Daoy (cell line): ENCODE results near the gene RASL10A. TPM values are rescaled to one million over a fixed set of nuclear protein-coding genes. Genes with fewer than 3 reads are reported as not detected.

Experiments used
- DNase-seq: peaks from one replicate; pipeline ENCODE4 v3.0.0-alpha.2; 2015; ENCODE audit warnings: low read depth
- total RNA-seq: library from RNA; depleted of rRNA; stranded (reverse); fragments of >200 nt; shearing (Covaris generic); gene quantifications from 2 replicates; pipeline ENCODE4 v1.2.3, GENCODE V29; 2014

RASL10A gene
- total RNA-seq, 1 experiment from 2014 or later = 0.11 TPM

DNA sequence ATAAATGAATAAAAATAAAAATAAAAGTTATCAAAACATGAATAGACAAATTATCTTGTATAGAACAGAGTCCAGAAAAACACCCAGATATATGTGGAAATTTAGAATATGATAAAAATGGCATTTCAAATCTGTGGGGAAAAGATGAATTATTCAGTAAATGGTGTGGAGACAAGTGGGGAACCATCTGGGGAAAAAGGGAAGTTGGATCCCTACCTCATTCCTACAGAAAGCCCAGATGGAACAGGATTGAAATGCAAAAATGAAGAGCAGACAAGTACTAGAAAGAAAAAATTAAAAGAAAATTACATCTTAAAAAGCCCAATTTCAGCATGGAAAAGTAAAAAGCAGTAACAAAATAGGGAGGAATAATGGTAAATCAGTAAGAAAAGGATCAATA lies 8.1 kb upstream of the RASL10A start:
- no peak for DNase-seq

- no peak for DNase-seq
Observed at GRCh38 chr22:29320546-29320945, 5.0 kb upstream of the RASL10A start.

DNA sequence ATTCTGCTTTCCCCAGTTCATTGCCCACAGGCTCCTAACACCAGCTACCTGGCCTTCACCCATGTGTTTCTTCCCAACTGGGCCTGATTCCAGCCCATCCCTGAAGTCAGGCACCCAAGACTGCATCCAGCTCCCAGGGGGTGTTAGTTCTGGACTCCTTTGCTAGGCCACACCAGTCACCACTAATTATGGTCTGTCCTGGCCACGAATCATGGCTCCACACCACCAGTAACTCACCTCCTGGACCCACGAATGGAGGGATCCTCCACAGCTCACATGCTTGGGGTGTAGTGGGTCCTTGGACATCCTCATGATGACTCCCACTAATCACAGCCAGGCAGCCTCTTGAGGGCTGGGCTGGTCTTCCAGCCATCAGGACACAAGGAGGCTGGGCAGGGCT lies 3.6 kb upstream of the RASL10A start:
- no peak for DNase-seq

DNA sequence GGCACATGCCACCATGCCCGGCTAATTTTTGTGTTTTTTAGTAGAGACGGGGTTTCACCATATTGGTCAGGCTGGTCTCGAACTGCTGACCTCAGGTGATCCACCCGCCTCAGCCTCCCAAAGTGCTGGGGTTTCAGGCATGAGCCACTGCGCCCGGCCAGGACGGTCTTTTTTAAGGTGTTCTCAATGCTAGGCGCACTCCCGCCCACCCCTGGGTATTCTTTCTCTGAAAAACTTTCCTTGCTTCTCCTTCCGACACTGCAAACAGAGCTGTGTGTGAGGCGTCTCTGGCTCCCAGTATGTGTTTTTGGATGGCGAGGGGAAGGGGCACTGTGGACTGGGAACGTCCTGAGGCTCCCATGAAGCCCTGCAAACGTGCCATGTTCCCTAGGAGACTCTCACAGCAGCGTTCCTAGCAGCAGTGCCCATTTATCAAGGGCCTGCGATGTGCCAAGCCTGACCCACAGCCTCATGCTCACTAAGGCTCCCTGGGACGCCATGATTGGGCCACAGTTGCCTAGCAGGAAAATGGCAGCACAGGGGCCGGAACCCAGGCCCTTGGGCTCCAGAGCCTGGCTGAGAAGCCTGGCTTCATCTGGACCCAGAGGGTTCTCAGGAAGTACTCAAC lies 2.4 kb upstream of the RASL10A start:
- DNase-seq = no peak

GRCh38 chr22:29316141-29316828 lies 788 bp upstream of the RASL10A start:
- no peak for DNase-seq

DNA sequence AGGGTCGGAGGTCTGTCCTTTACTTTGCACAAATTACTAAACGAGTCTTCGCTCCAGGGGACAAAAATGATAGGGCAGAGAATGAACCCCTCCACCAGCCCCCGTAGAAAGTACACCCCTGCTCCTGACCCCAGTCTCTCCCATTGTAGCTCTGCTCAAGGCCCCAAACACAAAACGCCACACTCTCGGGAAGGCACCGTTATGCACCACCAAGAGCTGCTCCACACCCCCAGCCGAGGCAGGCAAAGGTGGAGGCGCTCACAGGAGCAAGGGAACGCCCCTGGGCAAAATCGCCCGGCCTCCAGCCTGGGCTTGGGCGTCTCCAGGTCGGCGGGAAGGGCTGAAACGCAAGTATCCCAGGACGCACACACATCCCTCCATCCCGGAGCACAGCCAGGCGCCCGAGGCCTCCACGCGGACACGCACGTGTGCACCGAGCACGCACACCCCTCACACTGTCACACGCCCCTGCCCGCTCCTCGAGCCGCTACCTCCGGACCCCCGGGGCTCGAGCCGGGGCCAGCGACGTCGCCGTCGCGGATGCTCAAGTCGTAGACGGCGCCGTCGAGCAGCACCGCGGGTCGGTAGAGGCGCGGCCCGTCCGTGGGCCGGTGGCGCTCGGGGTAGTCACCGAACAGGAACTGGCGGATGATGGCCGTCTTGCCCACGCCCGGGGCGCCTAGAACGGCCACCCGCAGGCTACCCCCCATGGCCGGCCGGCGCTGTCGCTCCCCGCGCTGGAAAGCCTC lies 786 bp downstream of the RASL10A start:
- DNase-seq = peak; percentile 41

GRCh38 chr22:29313576-29314466 lies 1.7 kb downstream of the RASL10A start:
- no peak for DNase-seq

DNA sequence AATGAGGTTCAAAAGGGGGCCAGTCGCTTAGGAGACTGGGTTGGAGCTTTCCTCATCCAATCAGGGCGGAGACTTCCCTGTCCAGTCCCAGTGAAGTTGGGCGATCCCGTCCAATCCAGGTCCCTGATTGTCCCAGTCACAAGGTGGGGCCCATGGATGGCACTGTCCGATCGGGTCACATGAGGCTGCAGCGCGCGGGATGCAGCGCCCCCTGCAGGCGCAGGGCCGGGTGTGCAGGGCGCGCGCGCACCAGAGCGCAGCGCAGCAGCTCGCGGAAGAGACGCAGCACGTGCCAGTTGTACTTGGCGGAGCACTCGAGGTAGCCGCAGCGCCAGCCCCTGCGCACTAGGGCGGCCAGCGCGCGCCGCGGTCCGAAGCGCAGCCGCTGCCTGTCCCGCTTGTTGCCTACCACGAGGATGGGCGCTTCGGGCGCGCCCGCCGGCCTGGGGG lies 2.3 kb downstream of the RASL10A start:
- no peak for DNase-seq

- DNase-seq = no peak
Observed at GRCh38 chr22:29312218-29313125, 3.0 kb downstream of the RASL10A start.

GRCh38 chr22:29311464-29312217 lies 3.9 kb downstream of the RASL10A start:
- peak; percentile 28 for DNase-seq

- DNase-seq = peak; percentile 98
Observed at GRCh38 chr22:29310863-29311339, 4.6 kb downstream of the RASL10A start.

GRCh38 chr22:29310065-29310862 lies 5.2 kb downstream of the RASL10A start:
- peak; percentile 25 for DNase-seq

GRCh38 chr22:29309332-29310064 lies 6.0 kb downstream of the RASL10A start:
- DNase-seq = peak; percentile 45

DNA sequence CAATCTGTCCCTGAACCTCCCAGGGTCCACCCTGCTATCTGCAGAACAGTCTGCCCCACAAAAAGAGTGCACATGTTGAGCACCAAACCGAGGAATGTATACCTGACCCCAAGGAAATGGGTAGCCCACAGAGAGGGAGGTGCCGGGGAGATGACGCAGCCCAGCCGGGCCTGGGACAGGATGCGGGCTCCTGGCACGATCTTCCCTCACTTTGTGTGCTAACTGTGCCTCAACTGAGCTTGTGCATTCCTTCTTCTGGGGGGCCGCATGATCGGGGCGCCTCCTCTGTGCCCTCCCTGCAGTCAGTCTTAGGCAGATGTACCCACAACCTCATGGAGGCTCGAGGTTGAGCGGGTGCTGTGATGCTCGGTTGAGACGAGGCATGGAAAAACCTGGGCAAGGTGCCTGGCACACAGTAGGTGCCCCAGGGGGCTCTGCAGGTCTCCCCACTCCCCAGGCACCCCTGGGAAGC lies 6.7 kb downstream of the RASL10A start:
- peak; percentile 93 for DNase-seq

DNA sequence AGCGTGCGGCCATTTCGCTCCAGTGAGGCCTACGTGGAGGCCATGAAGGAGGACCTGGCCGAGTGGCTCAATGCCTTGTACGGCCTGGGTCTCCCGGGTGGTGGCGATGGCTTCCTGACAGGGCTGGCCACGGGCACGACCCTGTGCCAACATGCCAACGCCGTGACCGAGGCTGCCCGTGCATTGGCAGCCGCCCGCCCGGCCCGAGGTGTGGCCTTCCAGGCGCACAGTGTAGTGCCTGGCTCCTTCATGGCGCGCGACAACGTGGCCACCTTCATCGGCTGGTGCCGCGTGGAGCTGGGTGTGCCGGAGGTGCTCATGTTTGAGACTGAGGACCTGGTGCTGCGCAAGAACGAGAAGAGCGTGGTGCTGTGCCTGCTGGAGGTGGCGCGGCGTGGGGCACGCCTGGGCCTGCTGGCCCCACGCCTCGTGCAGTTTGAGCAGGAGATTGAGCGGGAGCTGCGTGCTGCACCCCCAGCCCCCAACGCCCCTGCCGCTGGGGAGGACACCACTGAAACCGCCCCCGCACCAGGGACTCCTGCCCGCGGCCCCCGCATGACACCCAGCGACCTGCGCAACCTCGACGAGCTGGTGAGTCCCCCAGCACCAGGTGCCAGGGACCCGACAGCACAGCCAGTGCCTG lies 7.2 kb downstream of the RASL10A start:
- DNase-seq = no peak

- DNase-seq = no peak
Observed at GRCh38 chr22:29307596-29308147, 7.8 kb downstream of the RASL10A start.
